Hypothalamus (tissue), 51 donors: Measurements from ENCODE around the gene AHDC1.
"Not testable (repeated sequence)": the region's sequence is repeated elsewhere in the genome, so short reads cannot be mapped to it uniquely, and the experiment has no call there.

Source experiments
- DNase-seq, 51 donors: peaks; one replicate each; lab custom pipeline; 2025; lab: John Stamatoyannopoulos, UW

The AHDC1 gene

GRCh38 chr1:27633640-27634176, 29.8 kb upstream of the AHDC1 start:
- DNase-seq = no peak

DNA sequence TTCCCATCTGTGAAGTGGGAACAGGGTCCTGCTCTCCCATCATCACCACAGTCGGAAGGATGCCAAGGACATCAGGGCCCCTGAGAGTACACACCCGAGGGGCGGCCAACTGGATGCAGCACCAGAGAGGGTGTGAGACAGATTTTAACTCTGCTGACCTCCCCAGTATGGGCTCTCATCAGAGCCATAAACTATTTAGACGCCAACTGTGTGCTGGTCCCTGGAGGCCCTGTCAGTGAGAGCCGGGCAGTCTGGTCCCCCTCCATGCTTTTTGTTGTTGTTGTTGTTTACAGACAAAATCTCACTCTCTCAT, 29.3 kb upstream of the AHDC1 start:
- DNase-seq = no peak

- no peak for DNase-seq
Measured at GRCh38 chr1:27632387-27633297, 28.7 kb upstream of the AHDC1 start.

DNA sequence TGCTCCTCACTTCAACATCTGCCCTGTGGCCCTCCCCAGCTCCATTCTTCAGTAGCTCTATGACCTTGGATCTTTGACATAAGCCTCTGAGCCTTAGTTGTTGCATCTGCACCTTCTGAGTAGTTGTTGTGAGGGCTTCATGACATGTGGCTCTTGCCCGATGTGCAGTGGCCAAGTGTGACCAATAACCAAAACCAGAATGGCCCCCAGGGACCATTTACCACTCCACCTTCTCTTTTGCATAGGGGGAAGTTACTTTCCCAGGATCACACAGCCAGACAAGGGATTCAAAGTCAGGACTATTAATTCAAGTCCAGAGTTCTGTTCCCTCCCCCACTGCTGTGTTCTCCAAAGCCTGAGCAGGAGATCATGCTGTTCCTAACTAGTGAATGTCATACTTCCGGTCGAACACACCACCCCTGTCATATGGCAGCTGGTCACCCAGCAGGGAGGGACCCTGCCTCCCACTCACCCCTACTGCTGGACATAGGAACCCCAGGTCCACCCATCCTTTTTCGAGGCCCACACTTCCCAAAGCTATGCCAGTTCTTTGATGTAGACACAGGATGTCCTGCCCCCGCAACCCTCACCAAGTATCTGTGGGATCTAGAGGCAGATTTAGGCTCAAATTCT, 27.0 kb upstream of the AHDC1 start:
- DNase-seq = no peak

DNA sequence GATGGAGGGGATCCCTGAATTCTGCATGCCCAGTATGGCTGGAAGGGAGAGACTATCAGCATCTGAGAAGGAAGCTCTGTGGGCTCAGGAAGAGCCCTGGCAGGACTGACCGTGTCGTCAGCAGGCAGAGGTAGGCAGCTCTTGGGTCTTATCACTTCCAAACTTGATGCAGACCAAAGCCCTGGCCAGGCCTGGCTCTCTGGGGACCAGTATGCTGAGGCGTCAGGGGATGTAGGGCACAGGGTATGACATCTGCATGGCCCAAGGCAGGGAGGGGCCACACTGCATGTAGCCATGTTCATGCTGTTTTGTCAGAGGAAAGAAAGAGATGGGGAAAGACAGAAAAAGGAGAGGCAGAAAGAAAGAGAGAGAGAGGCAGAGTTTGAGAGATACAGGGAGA, 24.8 kb upstream of the AHDC1 start:
- no peak for DNase-seq

- DNase-seq = not testable (repeated sequence)
Measured at GRCh38 chr1:27627733-27628132, 23.8 kb upstream of the AHDC1 start.

GRCh38 chr1:27627061-27627460, 23.1 kb upstream of the AHDC1 start:
- no peak for DNase-seq

DNA sequence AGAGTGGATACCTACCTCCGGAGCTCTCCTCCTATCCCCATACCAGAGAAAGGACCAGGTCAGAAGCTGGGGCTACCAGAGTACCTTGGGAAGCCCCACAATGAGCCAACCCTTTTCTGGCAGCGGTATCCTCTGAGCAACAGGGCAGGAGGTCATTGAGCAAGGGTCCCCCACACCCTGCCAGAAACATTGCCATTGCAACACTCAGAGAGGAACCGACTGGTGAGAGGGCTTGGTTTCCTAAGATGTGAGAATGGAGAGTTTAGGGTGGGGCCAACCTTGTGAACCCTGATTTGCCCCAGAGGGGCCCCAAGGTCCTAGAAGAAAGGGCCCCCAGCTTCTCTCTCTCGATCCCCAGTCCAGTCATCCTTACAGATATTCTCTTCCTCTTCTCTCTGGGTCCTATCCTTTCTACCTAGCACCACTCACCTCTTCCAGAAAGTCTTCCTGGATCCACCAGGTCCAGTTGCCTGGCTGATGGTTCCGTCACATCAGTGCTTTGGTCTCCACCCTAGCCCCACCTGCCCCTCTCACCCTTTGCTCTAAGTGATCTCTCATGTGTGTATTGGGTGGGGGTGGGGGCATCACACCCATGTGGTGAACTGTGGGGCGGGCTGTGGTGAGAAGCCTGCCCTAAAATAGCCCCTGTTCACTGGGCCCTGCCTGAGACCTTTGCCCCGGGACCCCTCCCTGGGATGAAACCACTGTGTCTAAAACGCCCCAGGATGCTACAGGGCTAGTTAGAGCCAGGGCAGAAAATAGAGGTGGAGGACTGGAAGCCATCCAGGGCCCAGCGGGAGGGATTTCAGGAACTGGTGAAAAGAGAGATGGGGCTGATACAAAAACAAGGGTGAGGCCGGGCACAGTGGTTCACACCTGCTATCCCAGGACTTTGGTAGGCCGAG, 22.3 kb upstream of the AHDC1 start:
- DNase-seq = no peak

DNA sequence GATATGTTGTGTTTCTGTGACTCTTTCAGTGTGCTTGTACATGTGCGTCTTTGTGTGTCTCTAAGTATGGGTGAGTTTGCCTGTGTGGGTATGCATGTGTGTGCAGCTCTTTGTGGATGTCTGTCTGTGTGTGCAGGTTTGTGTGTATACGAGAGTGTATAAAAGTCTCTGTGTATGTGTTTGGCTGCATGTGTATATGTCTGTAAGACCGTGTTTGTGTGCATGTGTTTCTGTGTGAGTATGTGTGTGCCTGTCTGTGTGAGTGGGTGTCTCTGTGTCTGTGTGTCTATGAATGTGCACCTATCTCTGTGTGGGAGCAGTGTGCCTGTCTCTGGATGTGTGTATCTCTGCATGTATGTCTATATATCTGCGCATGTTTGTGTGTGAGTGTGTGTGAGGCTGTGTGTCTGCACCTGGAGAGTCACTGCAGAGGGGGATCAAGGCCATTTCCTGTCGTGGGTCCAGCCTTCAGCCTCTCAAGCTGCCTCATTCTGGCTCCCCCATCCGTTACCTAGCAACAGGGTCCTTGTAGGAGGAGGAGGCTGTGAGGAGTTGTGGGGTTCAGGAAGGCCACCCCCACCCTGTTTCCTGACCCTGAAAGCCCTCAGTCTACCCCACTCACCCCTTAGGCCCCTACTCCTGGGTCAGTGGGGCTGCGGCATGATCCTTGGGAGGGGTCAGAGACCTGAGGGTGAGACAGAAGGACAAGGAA, 20.7 kb upstream of the AHDC1 start:
- peak in 7 of 51 donors; percentile 10 to 46 (median 33) for DNase-seq

DNA sequence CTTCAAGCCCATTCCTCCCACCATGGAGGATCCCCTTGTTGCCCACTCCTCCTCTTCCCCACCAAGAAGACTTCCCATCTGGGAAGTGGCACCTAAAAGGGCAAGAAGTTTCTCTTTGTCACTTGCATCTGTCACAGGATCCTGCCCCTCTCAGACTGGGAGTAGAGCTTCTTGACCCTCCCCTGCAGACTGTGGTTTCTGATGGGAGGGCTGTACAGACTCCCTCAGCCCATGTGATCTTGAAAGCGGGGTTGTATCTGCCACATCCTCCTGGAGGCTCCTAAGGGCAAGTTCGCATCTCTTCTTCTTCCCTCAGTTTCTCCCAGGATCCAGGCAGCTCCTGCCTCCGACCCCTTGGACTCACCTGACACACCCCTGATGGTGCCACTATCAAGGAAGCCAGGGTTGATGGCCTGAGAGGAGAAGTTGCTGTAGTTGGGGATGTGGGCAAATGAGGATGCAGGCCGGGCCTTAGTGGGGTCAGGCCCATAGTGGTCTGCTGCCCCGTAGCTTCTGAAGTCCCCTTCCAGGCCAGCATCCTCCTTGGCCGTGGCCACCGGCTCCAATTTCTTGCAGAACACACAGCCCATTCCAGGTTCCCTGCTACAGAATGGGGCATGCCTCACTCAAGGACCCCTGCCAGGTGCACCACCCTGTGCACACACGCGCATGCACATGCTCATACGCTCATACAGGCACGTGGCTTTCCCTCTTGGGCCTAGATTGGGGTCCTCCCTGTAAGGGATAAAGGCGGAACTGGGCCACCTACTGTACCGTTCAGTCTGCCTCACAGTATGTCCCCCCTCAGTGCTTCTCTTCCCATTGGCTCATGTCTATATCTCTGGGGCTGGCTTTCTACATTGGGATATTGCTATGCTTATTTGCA, 19.6 kb upstream of the AHDC1 start:
- DNase-seq = no peak

GRCh38 chr1:27622828-27623227, 18.9 kb upstream of the AHDC1 start:
- DNase-seq = no peak

DNA sequence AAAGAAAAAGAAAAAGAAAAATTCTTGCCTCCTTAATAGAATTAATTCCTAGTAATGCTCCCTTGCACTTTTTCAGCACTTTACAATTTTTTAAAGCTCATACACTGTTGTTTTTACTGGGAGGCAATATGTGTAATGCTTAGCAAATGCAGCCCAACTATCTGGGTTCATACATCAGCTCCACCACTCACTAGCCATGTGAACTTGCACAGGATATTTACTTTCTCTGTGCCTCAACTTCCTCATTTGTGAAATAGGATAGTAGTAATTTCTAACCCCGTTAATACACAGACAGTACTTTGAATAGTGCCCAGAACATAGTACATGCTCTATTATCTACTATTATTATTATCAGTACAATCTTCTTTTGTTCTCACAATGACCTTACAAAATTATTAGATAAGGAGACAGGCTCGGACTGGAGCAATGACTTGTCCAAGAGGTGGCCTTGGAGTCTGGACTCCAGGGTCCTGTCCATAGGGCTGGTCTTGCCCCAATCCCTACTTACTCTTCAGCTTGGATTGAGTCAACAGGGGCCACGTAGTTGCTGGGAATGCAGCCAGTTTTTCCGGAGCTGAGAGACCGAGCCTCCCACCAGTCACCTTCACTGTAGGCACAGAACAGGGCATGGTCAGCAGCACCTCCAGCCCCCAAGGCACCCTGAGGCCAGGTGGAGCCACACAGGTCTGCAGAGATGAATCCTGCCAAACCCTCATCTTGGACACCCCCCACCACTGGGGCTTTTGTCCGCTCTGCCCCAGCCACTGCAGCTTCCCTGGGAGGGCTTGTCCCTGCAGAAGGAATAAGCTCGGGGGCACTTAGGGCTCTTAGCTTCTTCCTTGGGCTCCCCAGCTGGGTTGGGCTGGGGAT, 17.3 kb upstream of the AHDC1 start:
- no peak for DNase-seq

GRCh38 chr1:27619782-27620438, 16.0 kb upstream of the AHDC1 start:
- not testable (repeated sequence) for DNase-seq

DNA sequence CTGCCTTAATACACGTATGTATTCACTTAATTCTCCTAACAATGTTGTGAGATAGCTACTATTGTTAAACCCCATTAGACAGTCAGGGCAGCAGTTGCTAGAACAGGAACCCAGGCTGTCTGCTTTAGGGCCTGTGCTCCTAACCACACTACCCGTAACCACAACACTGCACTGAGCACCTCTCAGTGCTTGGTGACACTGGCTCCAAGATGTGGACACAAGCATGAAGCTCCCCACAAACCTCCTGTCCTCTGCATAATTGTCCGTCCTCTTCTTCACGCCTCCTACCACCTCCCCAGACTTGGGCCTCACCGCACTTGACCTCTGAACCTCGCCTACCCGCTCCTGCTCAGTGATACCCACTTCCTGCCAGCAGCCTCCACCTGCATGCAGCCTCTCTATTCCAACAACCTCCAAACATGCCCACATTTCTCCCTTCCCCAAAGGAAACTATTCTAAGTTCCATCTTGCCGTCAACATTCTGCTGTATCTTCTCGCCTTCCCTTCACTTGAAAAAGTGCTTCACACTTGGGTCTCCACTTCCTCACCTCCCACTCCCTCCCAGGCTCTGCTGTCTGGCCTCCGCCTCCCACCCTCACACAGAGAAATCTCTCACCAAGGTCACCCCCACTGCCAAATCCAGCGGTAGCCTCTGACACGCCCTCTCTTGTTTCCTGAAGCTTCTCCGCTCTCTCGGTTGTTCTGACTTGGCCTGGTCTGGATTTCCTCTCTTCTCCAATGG, 14.6 kb upstream of the AHDC1 start:
- no peak for DNase-seq

DNA sequence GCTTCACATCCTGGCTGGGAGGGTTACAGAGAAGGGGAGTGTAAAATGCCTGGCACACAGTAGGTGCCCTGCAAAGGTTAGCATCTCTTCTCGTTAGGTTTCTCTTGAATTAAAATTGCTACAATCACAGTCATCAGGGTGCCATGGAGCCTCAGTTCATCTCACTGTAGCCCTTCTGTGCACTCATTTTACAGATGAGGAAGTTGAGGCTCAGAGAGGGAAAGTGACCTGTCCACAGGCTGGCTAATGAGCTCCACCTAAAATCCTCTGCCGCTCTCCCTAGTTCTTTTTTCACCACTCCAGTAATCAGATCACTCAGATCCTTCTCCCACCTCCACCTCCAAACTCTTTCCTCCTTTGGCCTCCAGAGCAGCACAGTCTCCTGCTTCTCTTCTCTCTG, 13.5 kb upstream of the AHDC1 start:
- DNase-seq = no peak

DNA sequence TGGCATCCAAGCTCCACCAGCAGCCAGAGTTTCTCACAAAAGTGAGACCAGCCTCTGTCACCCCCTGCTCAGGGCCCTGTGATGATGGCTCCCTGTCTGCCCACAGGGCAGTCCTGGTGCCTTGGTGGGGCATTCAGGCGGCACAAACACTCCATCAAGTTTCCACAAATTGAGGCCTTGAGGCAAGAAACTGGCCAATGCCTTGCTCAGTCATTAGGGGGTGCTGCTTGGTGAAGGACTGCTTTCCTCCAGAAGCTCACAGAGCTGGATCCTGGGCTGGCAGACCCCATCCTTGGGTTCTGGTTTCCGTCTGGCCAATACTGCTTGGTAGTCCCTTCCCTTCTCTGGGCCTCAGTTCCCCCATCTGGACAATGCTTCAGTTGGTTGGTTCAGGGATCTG, 12.5 kb upstream of the AHDC1 start:
- no peak for DNase-seq
